K562 (cell line): ENCODE results near the gene MYG1. TPM values are rescaled to one million over a fixed set of nuclear protein-coding genes. Genes with fewer than 3 reads are reported as not detected.

ENCODE experiments used
- ATAC-seq: fragments of 200-7000 bp; cut with Tn5 transposase; 3 replicates; pipeline ENCODE4 v1.9.1; 2020; ENCODE audit warnings: moderate library complexity
- BruUV-seq: library from RNA; stranded (reverse); fragments of 400-500 nt; replicated peaks from 2 replicates; lab custom pipeline; 2021; lab: Mats Ljungman, UMichigan
- CTCF ChIA-PET: fragments of 300-600 bp; formaldehyde crosslinking; extraction: SDS; loops from one replicate; lab custom pipeline; 2021; ENCODE audit warnings: low intra/inter-chr PET ratio; lab: Yijun Ruan, JAX
- POLR2A ChIA-PET: fragments of 300-600, 350-650 bp; sonication (Branson Sonifier 250); formaldehyde crosslinking; extraction: SDS; loops from one replicate; lab custom pipeline; 2021; ENCODE audit warnings: antibody characterized with exemption, inconsistent platforms; lab: Yijun Ruan, JAX
- DNase-seq, 4 experiments: peaks; one replicate each; pipeline versions ENCODE4 v3.0.0 to v3.0.0-alpha.2; 2011 to 2018; ENCODE audit warnings: low spot score in 3 of 4, mixed read lengths in 3 of 4; ENCODE audit errors: extremely low read depth in 1 of 4
- FAIRE-seq: peaks from 2 replicates; lab custom pipeline; 2011; peaks lifted over from hg19 to GRCh38; lab: Jason Lieb, UNC
- H2AFZ ChIP-seq: 2 replicates; pipeline ENCODE4 v1.6.0; 2011; ENCODE audit warnings: low read depth, low read length, control low read depth, inconsistent platforms
- H3K27ac ChIP-seq: fragments of 200-600 bp; 3 replicates; pipeline ENCODE4 v1.8.0; 2011; ENCODE audit warnings: low read depth, mild to moderate bottlenecking, control low read depth, inconsistent platforms, low read length, moderate library complexity, mixed read lengths; ENCODE audit errors: extremely low read depth
- H3K27me3 ChIP-seq, 2 experiments: fragments of 300-600 bp in 1 of 2; 2 replicates in 1 of 2; 3 replicates in 1 of 2; pipeline versions ENCODE4 v1.6.0 to v1.8.0; 2011; ENCODE audit warnings: inconsistent platforms in 2 of 2, low read length in 2 of 2, mild to moderate bottlenecking in 1 of 2, mixed read lengths in 1 of 2, moderate library complexity in 1 of 2; ENCODE audit not compliant: control insufficient read depth in 2 of 2, insufficient read depth in 2 of 2
- H3K36me3 ChIP-seq: fragments of 300-600 bp; 3 replicates; pipeline ENCODE4 v1.8.0; 2011; ENCODE audit warnings: mild to moderate bottlenecking, low read length, inconsistent platforms; ENCODE audit not compliant: control insufficient read depth, insufficient read depth
- H3K4me1 ChIP-seq, 2 experiments: fragments of 200-600 bp in 1 of 2; replicated peaks in 1 of 2; 2 replicates in 1 of 2; 3 replicates in 1 of 2; pipeline versions ENCODE4 v1.5.1 to v1.8.0; 2011; ENCODE audit warnings: inconsistent platforms in 2 of 2, low read length in 2 of 2, mild to moderate bottlenecking in 1 of 2, mixed read lengths in 1 of 2, moderate library complexity in 1 of 2; ENCODE audit not compliant: control insufficient read depth in 2 of 2, insufficient read depth in 2 of 2
- H3K4me2 ChIP-seq: 2 replicates; pipeline ENCODE4 v1.6.1; 2011; ENCODE audit warnings: low read length, control low read depth, inconsistent platforms, mixed read lengths; ENCODE audit not compliant: insufficient read depth
- H3K4me3 ChIP-seq: fragments of 200-600 bp; sonication (generic), shearing (Covaris generic); 2 replicates; pipeline ENCODE4 v1.5.1; 2016; ENCODE audit warnings: control low read depth, inconsistent platforms
- H3K79me2 ChIP-seq: fragments of 200-600 bp; 3 replicates; pipeline ENCODE4 v1.8.0; 2011; ENCODE audit warnings: low read length, inconsistent platforms; ENCODE audit not compliant: control insufficient read depth, insufficient read depth
- H3K9ac ChIP-seq, 2 experiments: 2 replicates each; pipeline versions ENCODE4 v1.6.0 to v1.6.1; 2011; ENCODE audit warnings: low read depth in 2 of 2, low read length in 2 of 2, control low read depth in 1 of 2, inconsistent platforms in 1 of 2, mild to moderate bottlenecking in 1 of 2, mixed read lengths in 1 of 2; ENCODE audit not compliant: insufficient read depth in 1 of 2
- H3K9me1 ChIP-seq: one replicate; pipeline ENCODE4 v1.6.0; 2011; ENCODE audit warnings: inconsistent platforms, mild to moderate bottlenecking, low read length, moderate library complexity; ENCODE audit not compliant: control insufficient read depth, insufficient read depth
- H3K9me3 ChIP-seq: replicated peaks from 2 replicates; pipeline ENCODE4 v1.5.1; 2011; ENCODE audit warnings: low read depth, low read length, inconsistent platforms; ENCODE audit not compliant: control insufficient read depth, insufficient read depth
- H4K20me1 ChIP-seq: replicated peaks from 2 replicates; pipeline ENCODE4 v1.6.1; 2011; ENCODE audit warnings: low read length, inconsistent platforms, mixed read lengths; ENCODE audit not compliant: control insufficient read depth, insufficient read depth
- ATF3 ChIP-seq, 2 experiments: fragments of 450-650 bp in 1 of 2; sonication (generic) in 1 of 2; formaldehyde crosslinking in 1 of 2; IDR thresholded peaks in 1 of 2; conservative IDR thresholded peaks in 1 of 2; 2 replicates each; pipeline versions ENCODE4 v1.6.1 to v1.8.1; 2016 to 2023; ENCODE audit warnings: mild to moderate bottlenecking in 2 of 2, moderate library complexity in 2 of 2, inconsistent platforms in 1 of 2, missing genetic modification reagents in 1 of 2
- BACH1 ChIP-seq: fragments of 200-800 bp; sonication (Bioruptor generic); IDR thresholded peaks from 2 replicates; pipeline ENCODE4 v1.6.1; 2016; ENCODE audit warnings: missing genetic modification characterization, missing compliant biosample characterization
- BCOR ChIP-seq: fragments of 450-650 bp; IDR thresholded peaks from 2 replicates; pipeline ENCODE4 v1.6.1; 2016
- BDP1 ChIP-seq: IDR thresholded peaks from 3 replicates; pipeline ENCODE4 v1.6.1; 2011; ENCODE audit not compliant: insufficient read length, insufficient read depth
- CEBPB ChIP-seq: fragments of 450-650 bp; IDR thresholded peaks from 2 replicates; pipeline ENCODE4 v1.6.1; 2016; ENCODE audit warnings: missing genetic modification characterization, missing compliant biosample characterization
- CEBPG ChIP-seq, 3 experiments: fragments of 200-800 bp in 1 of 3; sonication (Bioruptor generic) in 1 of 3; sonication (generic) in 1 of 3; formaldehyde crosslinking in 1 of 3; IDR thresholded peaks in 2 of 3; conservative IDR thresholded peaks in 1 of 3; 2 replicates each; pipeline versions ENCODE4 v1.6.1 to v1.8.0; 2016 to 2022; ENCODE audit warnings: missing compliant biosample characterization in 2 of 3, missing genetic modification characterization in 2 of 3, mild to moderate bottlenecking in 1 of 3, missing genetic modification reagents in 1 of 3
- GTF2F1 ChIP-seq: IDR thresholded peaks from 2 replicates; pipeline ENCODE4 v1.6.1; 2011; ENCODE audit warnings: low read depth, low read length, improper control_type of control experiment
- TSC22D4 ChIP-seq: fragments of 450-650 bp; IDR thresholded peaks from 2 replicates; pipeline ENCODE4 v1.6.1; 2016; ENCODE audit warnings: missing genetic modification characterization, missing biosample characterization, control low read depth
- ZBTB12 ChIP-seq: fragments of 250-450 bp; sonication (Bioruptor Pico); IDR thresholded peaks from 2 replicates; pipeline ENCODE4 v1.4.0; 2020
- ZNF263 ChIP-seq: sonication (generic); formaldehyde crosslinking; IDR thresholded peaks from 2 replicates; pipeline ENCODE4 v1.8.0; 2022; ENCODE audit warnings: mild to moderate bottlenecking, missing genetic modification reagents, borderline replicate concordance
- WGBS: fragments of 100-300 bp; shearing (Covaris generic); methylation state at CpG from one replicate; pipeline ENCODE4 v1.1.6; 2016; ENCODE audit warnings: low coverage, mixed read lengths; ENCODE audit not compliant: insufficient coverage; ENCODE audit errors: missing lambda C conversion rate; 5-methylcytosine and 5-hydroxymethylcytosine counted together
- in situ Hi-C: fragments of 300-500 bp; cut with MboI; formaldehyde crosslinking; loops from 4 replicates; pipeline ENCODE4 v1.15.0; 2018; ENCODE audit warnings: inconsistent platforms, mixed read lengths
- intact Hi-C: fragments of 100-400 bp; cut with micrococcal nuclease; formaldehyde crosslinking; loops from 2 replicates; pipeline ENCODE4 v1.14.2; 2022
- polyA plus RNA-seq, 8 experiments: library from polyadenylated mRNA; depleted of rRNA in 4 of 8; stranded (reverse) in 5 of 8; unstranded in 3 of 8; fragments of >200 nt; fragmentation: Nextera tagmentation in 2 of 8; fragmentation: Illumina TruSeq in 1 of 8; extraction: Ambion mirVana in 2 of 8; extraction: Trizol in 1 of 8; gene quantifications; 2 replicates each; pipeline versions ENCODE4 v1.2.1 to v1.2.3, GENCODE V29; 2011 to 2014; ENCODE audit warnings: inconsistent platforms in 1 of 8, missing spikeins in 1 of 8
- total RNA-seq, 7 experiments: library from RNA; depleted of rRNA in 6 of 7; stranded (reverse); fragments of >200 nt in 6 of 7; fragmentation: Illumina TruSeq in 2 of 7; extraction: Trizol in 2 of 7; gene quantifications; 2 replicates each; pipeline versions ENCODE4 v1.2.1 to v1.2.3, GENCODE V29; 2011 to 2021; ENCODE audit warnings: low replicate concordance in 1 of 7

The MYG1 gene
- total and polyA plus RNA-seq, 9 of the 15 experiments (the other 6 are each of a cell fraction or from before 2014, with no cell fraction given), result 0.45 to 5.6 (median 2.1) TPM

GRCh38 chr12:53298164-53298563, 1.3 kb upstream of the MYG1 start:
- ChIA-PET POLR2A (interaction anchor here (0.6 to 2.1 kb wide), 12 partner anchors 10 to 1117 kb away, joined by 3 to 8 read pairs (median 3); partner anchors contain the start of genes AAAS, ESPL1 and KRT4), CTCF (no interaction called here)
- H3K36me3 ChIP-seq, result peaks cover 73% of the 10 kb centered on the region
- peaks cover 23 to 28% of the 10 kb centered on the region in 2 experiments; a peak in 4 of 5 replicates for H3K4me1 ChIP-seq
- H3K4me2 ChIP-seq, result no peak overlapping the region
- ATAC-seq, result no peak
- intact Hi-C loops, result no loop called here
- in situ Hi-C loops, result no loop called here
- 43% methylated on average over 5 of the region's 5 CpGs for WGBS
- TF ChIP-seq TSC22D4 (no peak), ZNF263 (no peak), CEBPG (CRISPR knock-in tag; IDR thresholded peaks at IDR 0.05) (peak; percentile 64; the same call in 1 of the 2 replicates), CEBPG (tag; conservative IDR thresholded peaks at IDR 0.05 in 1 of 2, IDR thresholded peaks at IDR 0.05 in 1 of 2) (peak; percentile 83 to 88), CEBPB (tag) (peak; percentile 93), BACH1 (tag) (no peak), BDP1 (no peak), BCOR (no peak), ZBTB12 (CRISPR knock-in tag) (no peak), GTF2F1 (no peak), ATF3 (IDR thresholded peaks at IDR 0.05) (peak; percentile 45), ATF3 (CRISPR knock-in tag; conservative IDR thresholded peaks at IDR 0.05) (no peak)
- H4K20me1 ChIP-seq, result no peaks in the 10 kb centered on the region
- no peak overlapping the region for H2AFZ ChIP-seq
- peak overlapping the region; percentile 60; the same call in 1 of the 3 replicates for H3K27ac ChIP-seq
- H3K9me3 ChIP-seq, result no peaks in the 10 kb centered on the region
- no peaks in the 10 kb centered on the region for H3K9me1 ChIP-seq
- peaks cover 28% of the 10 kb centered on the region for H3K79me2 ChIP-seq
- no TSS peak for BruUV-seq
- H3K27me3 ChIP-seq, result no peaks in the 10 kb centered on the region
- no peak overlapping the region for H3K9ac ChIP-seq
- FAIRE-seq, result no peak
- no peak overlapping the region for H3K4me3 ChIP-seq
- DNase-seq, result no peak
